DMS114 treated with DMSO at 0.1 percent for 48 hours (cell line): ENCODE data around the gene FGF9.

Source experiments
- DNase-seq: peaks from one replicate; lab custom pipeline; 2025; ENCODE audit not compliant: unreplicated experiment; lab: John Stamatoyannopoulos, UW

FGF9 gene

GRCh38 chr13:21709697-21710096 lies 38.8 kb downstream of the FGF9 start:
- DNase-seq, result no peak

GRCh38 chr13:21710163-21710562 lies 39.3 kb downstream of the FGF9 start:
- no peak for DNase-seq

GRCh38 chr13:21717817-21718216 lies 46.9 kb downstream of the FGF9 start:
- no peak for DNase-seq

- DNase-seq, result no peak
These were observed 48.6 kb downstream of the FGF9 start for GRCh38 chr13:21719463-21719862.

- no peak for DNase-seq
These were observed 53.1 kb downstream of the FGF9 start for GRCh38 chr13:21723807-21724505.

- no peak for DNase-seq
These were observed 59.5 kb downstream of the FGF9 start for GRCh38 chr13:21730186-21730880.

GRCh38 chr13:21733475-21734263 lies 62.8 kb downstream of the FGF9 start:
- no peak for DNase-seq

- DNase-seq, result no peak
These were observed 64.1 kb downstream of the FGF9 start for GRCh38 chr13:21734961-21735360.

GRCh38 chr13:21735701-21736401 lies 65.0 kb downstream of the FGF9 start:
- no peak for DNase-seq

- DNase-seq, result no peak
These were observed 66.1 kb downstream of the FGF9 start for GRCh38 chr13:21736926-21737325.

GRCh38 chr13:21738630-21739029 lies 67.8 kb downstream of the FGF9 start:
- no peak for DNase-seq

- DNase-seq, result no peak
These were observed 68.9 kb downstream of the FGF9 start for GRCh38 chr13:21739771-21740170.

- DNase-seq, result no peak
These were observed 70.6 kb downstream of the FGF9 start for GRCh38 chr13:21741396-21741979.

- no peak for DNase-seq
These were observed 71.2 kb downstream of the FGF9 start for GRCh38 chr13:21742096-21742495.

GRCh38 chr13:21744149-21744548 lies 73.3 kb downstream of the FGF9 start:
- DNase-seq, result no peak

- no peak for DNase-seq
These were observed 74.4 kb downstream of the FGF9 start for GRCh38 chr13:21745307-21745706.

GRCh38 chr13:21747456-21747855 lies 76.6 kb downstream of the FGF9 start:
- no peak for DNase-seq

- no peak for DNase-seq
These were observed 77.3 kb downstream of the FGF9 start for GRCh38 chr13:21748166-21748565.

- no peak for DNase-seq
These were observed 78.5 kb downstream of the FGF9 start for GRCh38 chr13:21749410-21749809.

- DNase-seq, result no peak
These were observed 81.6 kb downstream of the FGF9 start for GRCh38 chr13:21752501-21752900.
